Measurements from ENCODE around the gene DCAF6.
A peak's percentile ranks its signal among the peaks of the same experiment; 100 is the strongest.
"Not testable (repeated sequence)": the region's sequence is repeated elsewhere in the genome, so short reads cannot be mapped to it uniquely, and the experiment has no call there.

Gene DCAF6

DNA sequence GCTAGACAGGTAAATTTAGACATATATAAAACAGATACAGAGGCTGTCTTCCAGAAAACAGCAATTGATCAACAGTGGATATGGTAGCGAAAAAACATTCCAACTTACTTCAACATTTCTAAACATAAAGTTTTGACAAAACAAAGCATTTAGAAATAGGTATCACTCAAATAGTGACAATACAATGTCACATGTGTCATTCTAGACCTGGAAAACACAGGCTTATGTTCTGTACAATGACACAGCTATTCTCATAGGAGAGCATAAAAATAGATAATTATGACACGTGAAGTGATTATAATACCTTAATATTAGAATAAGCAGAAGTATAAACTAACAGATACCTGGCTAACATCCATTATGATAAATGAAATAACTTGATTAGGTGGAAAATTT, 8.0 kb upstream of the DCAF6 start:
- Histone ChIP-seq H3K27ac (no peak overlapping the region), H3K9ac (no peak overlapping the region), H4K20me1 (ENCODE audit: insufficient read depth) (no peaks in the 10 kb centered on the region), H3K27me3 (ENCODE audit: insufficient read depth, low read depth) (no peaks in the 10 kb centered on the region), H3K4me3 (IDR thresholded peaks at IDR 0.05; ENCODE audit: insufficient read depth, low read depth, low read length) (no peak overlapping the region), H3K36me3 (ENCODE audit: insufficient read depth) (no peaks in the 10 kb centered on the region), H3K4me2 (no peak overlapping the region), H2AFZ (ENCODE audit: low read depth) (no peak overlapping the region), H3K79me2 (ENCODE audit: insufficient read depth, low read depth) (peaks cover 8% of the 10 kb centered on the region; the same call in 1 of the 2 replicates), H3K4me1 (ENCODE audit: low read depth, poor library complexity, severe bottlenecking) (peaks cover 19% of the 10 kb centered on the region)
- TF ChIP-seq CTCF (conservative IDR thresholded peaks at IDR 0.05; ENCODE audit: low read depth, low read length): no peak

GRCh38 chr1:167928919-167929318, 7.6 kb upstream of the DCAF6 start:
- H3K79me2 ChIP-seq (ENCODE audit: insufficient read depth, low read depth): peaks cover 12% of the 10 kb centered on the region; the same call in 1 of the 2 replicates
- not testable (repeated sequence) for H3K4me2 ChIP-seq

DNA sequence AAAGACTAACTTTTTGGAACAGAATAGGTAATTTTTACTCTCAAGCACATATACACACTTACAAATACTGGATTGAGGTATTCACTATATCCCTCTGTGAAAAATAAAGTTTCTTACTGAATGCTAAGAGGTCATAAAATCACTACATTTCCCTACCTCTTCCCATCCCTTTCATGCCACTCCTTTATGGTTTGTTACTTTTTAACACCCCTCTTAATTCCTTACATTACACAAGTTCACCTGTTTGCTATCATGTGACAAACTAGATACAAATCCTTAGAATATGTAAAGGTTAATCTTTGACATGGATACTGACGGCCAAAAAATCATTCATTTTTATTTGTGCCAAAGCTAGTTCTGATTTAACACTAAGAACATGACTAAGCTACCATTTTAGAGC, 6.8 kb upstream of the DCAF6 start:
- no peaks in the 10 kb centered on the region for H3K27me3 ChIP-seq (ENCODE audit: insufficient read depth, low read depth)
- H3K4me2 ChIP-seq: no peak overlapping the region
- no peak overlapping the region for H3K27ac ChIP-seq
- no peak overlapping the region for H3K4me3 ChIP-seq (IDR thresholded peaks at IDR 0.05; ENCODE audit: insufficient read depth, low read depth, low read length)
- TF ChIP-seq CTCF (conservative IDR thresholded peaks at IDR 0.05; ENCODE audit: low read depth, low read length): no peak
- H3K79me2 ChIP-seq (ENCODE audit: insufficient read depth, low read depth): peaks cover 20% of the 10 kb centered on the region
- no peaks in the 10 kb centered on the region for H3K36me3 ChIP-seq (ENCODE audit: insufficient read depth)
- H3K9ac ChIP-seq: no peak overlapping the region
- H2AFZ ChIP-seq (ENCODE audit: low read depth): no peak overlapping the region
- H4K20me1 ChIP-seq (ENCODE audit: insufficient read depth): no peaks in the 10 kb centered on the region
- H3K4me1 ChIP-seq (ENCODE audit: low read depth, poor library complexity, severe bottlenecking): peaks cover 32% of the 10 kb centered on the region

More at GRCh38 chr1:167928919-167929318, 7.6 kb upstream of the DCAF6 start:
- H3K27me3 ChIP-seq (ENCODE audit: insufficient read depth, low read depth); H3K9ac ChIP-seq; H3K27ac ChIP-seq; H3K4me3 ChIP-seq (IDR thresholded peaks at IDR 0.05; ENCODE audit: insufficient read depth, low read depth, low read length); H3K36me3 ChIP-seq (ENCODE audit: insufficient read depth); H4K20me1 ChIP-seq (ENCODE audit: insufficient read depth); H2AFZ ChIP-seq (ENCODE audit: low read depth): not testable (repeated sequence)
- peaks cover 24% of the 10 kb centered on the region for H3K4me1 ChIP-seq (ENCODE audit: low read depth, poor library complexity, severe bottlenecking)

DNA sequence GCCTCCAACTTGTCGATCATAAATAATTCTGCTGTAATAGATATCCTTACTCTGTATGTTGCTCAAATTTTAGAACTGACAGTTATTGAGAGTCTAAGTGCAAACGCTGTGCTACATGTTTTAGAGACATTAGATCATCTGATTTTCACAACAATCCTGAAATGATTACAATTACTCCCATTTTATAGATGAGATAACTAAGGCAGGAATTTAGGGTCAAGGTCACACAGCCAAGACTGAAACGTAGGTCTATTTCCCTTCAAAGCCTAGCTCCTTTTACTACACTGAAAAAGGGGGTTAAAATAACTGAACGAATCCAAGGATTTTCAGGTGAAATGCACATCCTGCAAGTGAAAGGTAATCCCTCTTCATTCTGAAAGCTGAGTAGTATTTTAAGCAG, 2.7 kb upstream of the DCAF6 start:
- H2AFZ ChIP-seq (ENCODE audit: low read depth): no peak overlapping the region
- H3K36me3 ChIP-seq (ENCODE audit: insufficient read depth): no peaks in the 10 kb centered on the region
- H3K4me2 ChIP-seq: peak overlapping the region; percentile 80
- no peaks in the 10 kb centered on the region for H4K20me1 ChIP-seq (ENCODE audit: insufficient read depth)
- peaks cover 43% of the 10 kb centered on the region for H3K4me1 ChIP-seq (ENCODE audit: low read depth, poor library complexity, severe bottlenecking)
- no peak for TF ChIP-seq CTCF (conservative IDR thresholded peaks at IDR 0.05; ENCODE audit: low read depth, low read length)
- no peak overlapping the region for H3K27ac ChIP-seq
- H3K79me2 ChIP-seq (ENCODE audit: insufficient read depth, low read depth): peaks cover 41% of the 10 kb centered on the region
- H3K27me3 ChIP-seq (ENCODE audit: insufficient read depth, low read depth): no peaks in the 10 kb centered on the region
- no peak overlapping the region for H3K4me3 ChIP-seq (IDR thresholded peaks at IDR 0.05; ENCODE audit: insufficient read depth, low read depth, low read length)
- H3K9ac ChIP-seq: peak overlapping the region; percentile 91; the same call in 1 of the 2 replicates

DNA sequence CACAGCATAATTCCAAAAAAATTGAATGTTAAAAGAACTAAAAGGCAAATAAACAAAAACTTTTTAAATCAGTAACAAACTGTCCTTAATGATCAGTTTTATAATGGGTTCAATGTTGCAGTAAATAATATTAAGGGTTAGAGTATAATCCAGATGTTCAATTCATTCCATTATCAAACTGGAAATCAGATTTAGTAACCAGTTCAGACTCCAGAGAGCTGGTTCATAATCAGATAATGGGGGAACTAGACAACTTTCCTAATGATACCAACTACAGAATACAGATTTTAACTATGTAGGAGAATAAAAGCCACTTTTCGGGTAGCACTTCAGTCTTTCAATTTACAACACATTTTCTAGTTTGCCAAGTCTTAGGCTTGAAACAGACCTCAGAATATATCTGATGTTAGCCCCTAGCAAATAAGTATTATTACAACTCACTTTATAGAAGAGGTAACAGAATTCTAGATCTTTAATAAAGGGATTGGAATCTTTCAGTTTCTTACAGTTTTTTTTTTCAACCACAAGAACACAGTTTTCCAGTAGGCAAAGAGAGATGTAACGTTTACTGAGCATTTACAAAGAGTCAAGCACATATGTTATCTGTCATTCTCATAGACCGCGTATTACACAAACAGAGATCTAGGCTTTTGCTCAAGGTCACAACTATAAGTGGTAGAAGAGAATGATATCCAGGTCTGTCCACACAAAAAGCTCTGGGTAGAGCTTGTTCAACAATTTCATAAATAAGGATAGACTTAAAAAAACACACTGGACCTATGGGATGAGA, 1.9 kb upstream of the DCAF6 start:
- H3K27me3 ChIP-seq (ENCODE audit: insufficient read depth, low read depth): no peaks in the 10 kb centered on the region
- H3K9ac ChIP-seq: peak overlapping the region; percentile 91; the same call in 1 of the 2 replicates
- H3K4me3 ChIP-seq (IDR thresholded peaks at IDR 0.05; ENCODE audit: insufficient read depth, low read depth, low read length): peak overlapping the region; percentile 58
- peak overlapping the region; percentile 70 for H2AFZ ChIP-seq (ENCODE audit: low read depth)
- no peaks in the 10 kb centered on the region for H4K20me1 ChIP-seq (ENCODE audit: insufficient read depth)
- H3K79me2 ChIP-seq (ENCODE audit: insufficient read depth, low read depth): peaks cover 50% of the 10 kb centered on the region
- H3K27ac ChIP-seq: peak overlapping the region; percentile 91
- H3K36me3 ChIP-seq (ENCODE audit: insufficient read depth): no peaks in the 10 kb centered on the region
- peak overlapping the region; percentile 80 for H3K4me2 ChIP-seq
- H3K4me1 ChIP-seq (ENCODE audit: low read depth, poor library complexity, severe bottlenecking): peaks cover 51% of the 10 kb centered on the region
- no peak for TF ChIP-seq CTCF (conservative IDR thresholded peaks at IDR 0.05; ENCODE audit: low read depth, low read length)

Data from KMS-11 (cell line).